Measurements from ENCODE around the gene OSBPL5. TPM values are rescaled to one million over a fixed set of nuclear protein-coding genes. Genes with fewer than 3 reads are reported as not detected.

The OSBPL5 gene
- total RNA-seq, 1 donor from 2014 or later = 16.6 TPM

GRCh38 chr11:3052567-3052966, 112.5 kb downstream of the OSBPL5 start:
- DNase-seq (ENCODE audit: low spot score) = no peak
- intact Hi-C loops (cut with DNase I) = no loop called here

- intact Hi-C loops (cut with DNase I) = no loop called here
- DNase-seq (ENCODE audit: low spot score) = no peak
Measured at GRCh38 chr11:3052109-3052479, 113.0 kb downstream of the OSBPL5 start.

- DNase-seq (ENCODE audit: low spot score) = no peak
- intact Hi-C loops (cut with DNase I) = no loop called here
Measured at GRCh38 chr11:3051196-3052108, 113.7 kb downstream of the OSBPL5 start.

GRCh38 chr11:3050386-3051195, 114.5 kb downstream of the OSBPL5 start:
- intact Hi-C loops (cut with DNase I) = no loop called here
- DNase-seq (ENCODE audit: low spot score) = no peak

GRCh38 chr11:3049430-3050243, 115.5 kb downstream of the OSBPL5 start:
- intact Hi-C loops (cut with DNase I) = no loop called here
- peak; percentile 81 for DNase-seq (ENCODE audit: low spot score)

- intact Hi-C loops (cut with DNase I) = no loop called here
Measured at GRCh38 chr11:3047637-3048036, 117.5 kb downstream of the OSBPL5 start.

GRCh38 chr11:3046641-3047040, 118.5 kb downstream of the OSBPL5 start:
- intact Hi-C loops (cut with DNase I) = no loop called here
- no peak for DNase-seq (ENCODE audit: low spot score)

More at GRCh38 chr11:3047637-3048036, 117.5 kb downstream of the OSBPL5 start:
- DNase-seq (ENCODE audit: low spot score) = no peak

GRCh38 chr11:3046190-3046589, 118.9 kb downstream of the OSBPL5 start:
- no peak for DNase-seq (ENCODE audit: low spot score)
- intact Hi-C loops (cut with DNase I) = no loop called here

- no peak for DNase-seq (ENCODE audit: low spot score)
Measured at GRCh38 chr11:3044915-3045314, 120.2 kb downstream of the OSBPL5 start.

GRCh38 chr11:3044004-3044403, 121.1 kb downstream of the OSBPL5 start:
- intact Hi-C loops (cut with DNase I) = no loop called here
- DNase-seq (ENCODE audit: low spot score) = no peak

More at GRCh38 chr11:3044915-3045314, 120.2 kb downstream of the OSBPL5 start:
- intact Hi-C loops (cut with DNase I) = no loop called here

GRCh38 chr11:3043315-3043871, 121.7 kb downstream of the OSBPL5 start:
- intact Hi-C loops (cut with DNase I) = no loop called here

GRCh38 chr11:3042496-3043314, 122.4 kb downstream of the OSBPL5 start:
- no peak for DNase-seq (ENCODE audit: low spot score)
- intact Hi-C loops (cut with DNase I) = no loop called here

More at GRCh38 chr11:3043315-3043871, 121.7 kb downstream of the OSBPL5 start:
- DNase-seq (ENCODE audit: low spot score) = peak; percentile 83

GRCh38 chr11:3041699-3042441, 123.2 kb downstream of the OSBPL5 start:
- peak; percentile 84 for DNase-seq (ENCODE audit: low spot score)

GRCh38 chr11:3040881-3041280, 124.2 kb downstream of the OSBPL5 start:
- no peak for DNase-seq (ENCODE audit: low spot score)
- intact Hi-C loops (cut with DNase I) = no loop called here

More at GRCh38 chr11:3041699-3042441, 123.2 kb downstream of the OSBPL5 start:
- intact Hi-C loops (cut with DNase I) = no loop called here

- no peak for DNase-seq (ENCODE audit: low spot score)
Measured at GRCh38 chr11:3037945-3038271, 127.2 kb downstream of the OSBPL5 start.

More at GRCh38 chr11:3037945-3038271, 127.2 kb downstream of the OSBPL5 start:
- intact Hi-C loops (cut with DNase I) = loop anchor here (1.0 to 2.0 kb wide), 2 partner anchors 53 to 181 kb away; partner anchors contain the start of gene MRGPRG
